Measurements from ENCODE around the gene ABCC5. TPM values are rescaled to one million over a fixed set of nuclear protein-coding genes. Genes with fewer than 3 reads are reported as not detected.

Gene ABCC5
- total and polyA plus RNA-seq, 2 of the 8 experiments (the other 6 are each of a cell fraction or from before 2014, with no cell fraction given): 25.3 to 40.8 TPM

- TF ChIP-seq, protein P1, sequence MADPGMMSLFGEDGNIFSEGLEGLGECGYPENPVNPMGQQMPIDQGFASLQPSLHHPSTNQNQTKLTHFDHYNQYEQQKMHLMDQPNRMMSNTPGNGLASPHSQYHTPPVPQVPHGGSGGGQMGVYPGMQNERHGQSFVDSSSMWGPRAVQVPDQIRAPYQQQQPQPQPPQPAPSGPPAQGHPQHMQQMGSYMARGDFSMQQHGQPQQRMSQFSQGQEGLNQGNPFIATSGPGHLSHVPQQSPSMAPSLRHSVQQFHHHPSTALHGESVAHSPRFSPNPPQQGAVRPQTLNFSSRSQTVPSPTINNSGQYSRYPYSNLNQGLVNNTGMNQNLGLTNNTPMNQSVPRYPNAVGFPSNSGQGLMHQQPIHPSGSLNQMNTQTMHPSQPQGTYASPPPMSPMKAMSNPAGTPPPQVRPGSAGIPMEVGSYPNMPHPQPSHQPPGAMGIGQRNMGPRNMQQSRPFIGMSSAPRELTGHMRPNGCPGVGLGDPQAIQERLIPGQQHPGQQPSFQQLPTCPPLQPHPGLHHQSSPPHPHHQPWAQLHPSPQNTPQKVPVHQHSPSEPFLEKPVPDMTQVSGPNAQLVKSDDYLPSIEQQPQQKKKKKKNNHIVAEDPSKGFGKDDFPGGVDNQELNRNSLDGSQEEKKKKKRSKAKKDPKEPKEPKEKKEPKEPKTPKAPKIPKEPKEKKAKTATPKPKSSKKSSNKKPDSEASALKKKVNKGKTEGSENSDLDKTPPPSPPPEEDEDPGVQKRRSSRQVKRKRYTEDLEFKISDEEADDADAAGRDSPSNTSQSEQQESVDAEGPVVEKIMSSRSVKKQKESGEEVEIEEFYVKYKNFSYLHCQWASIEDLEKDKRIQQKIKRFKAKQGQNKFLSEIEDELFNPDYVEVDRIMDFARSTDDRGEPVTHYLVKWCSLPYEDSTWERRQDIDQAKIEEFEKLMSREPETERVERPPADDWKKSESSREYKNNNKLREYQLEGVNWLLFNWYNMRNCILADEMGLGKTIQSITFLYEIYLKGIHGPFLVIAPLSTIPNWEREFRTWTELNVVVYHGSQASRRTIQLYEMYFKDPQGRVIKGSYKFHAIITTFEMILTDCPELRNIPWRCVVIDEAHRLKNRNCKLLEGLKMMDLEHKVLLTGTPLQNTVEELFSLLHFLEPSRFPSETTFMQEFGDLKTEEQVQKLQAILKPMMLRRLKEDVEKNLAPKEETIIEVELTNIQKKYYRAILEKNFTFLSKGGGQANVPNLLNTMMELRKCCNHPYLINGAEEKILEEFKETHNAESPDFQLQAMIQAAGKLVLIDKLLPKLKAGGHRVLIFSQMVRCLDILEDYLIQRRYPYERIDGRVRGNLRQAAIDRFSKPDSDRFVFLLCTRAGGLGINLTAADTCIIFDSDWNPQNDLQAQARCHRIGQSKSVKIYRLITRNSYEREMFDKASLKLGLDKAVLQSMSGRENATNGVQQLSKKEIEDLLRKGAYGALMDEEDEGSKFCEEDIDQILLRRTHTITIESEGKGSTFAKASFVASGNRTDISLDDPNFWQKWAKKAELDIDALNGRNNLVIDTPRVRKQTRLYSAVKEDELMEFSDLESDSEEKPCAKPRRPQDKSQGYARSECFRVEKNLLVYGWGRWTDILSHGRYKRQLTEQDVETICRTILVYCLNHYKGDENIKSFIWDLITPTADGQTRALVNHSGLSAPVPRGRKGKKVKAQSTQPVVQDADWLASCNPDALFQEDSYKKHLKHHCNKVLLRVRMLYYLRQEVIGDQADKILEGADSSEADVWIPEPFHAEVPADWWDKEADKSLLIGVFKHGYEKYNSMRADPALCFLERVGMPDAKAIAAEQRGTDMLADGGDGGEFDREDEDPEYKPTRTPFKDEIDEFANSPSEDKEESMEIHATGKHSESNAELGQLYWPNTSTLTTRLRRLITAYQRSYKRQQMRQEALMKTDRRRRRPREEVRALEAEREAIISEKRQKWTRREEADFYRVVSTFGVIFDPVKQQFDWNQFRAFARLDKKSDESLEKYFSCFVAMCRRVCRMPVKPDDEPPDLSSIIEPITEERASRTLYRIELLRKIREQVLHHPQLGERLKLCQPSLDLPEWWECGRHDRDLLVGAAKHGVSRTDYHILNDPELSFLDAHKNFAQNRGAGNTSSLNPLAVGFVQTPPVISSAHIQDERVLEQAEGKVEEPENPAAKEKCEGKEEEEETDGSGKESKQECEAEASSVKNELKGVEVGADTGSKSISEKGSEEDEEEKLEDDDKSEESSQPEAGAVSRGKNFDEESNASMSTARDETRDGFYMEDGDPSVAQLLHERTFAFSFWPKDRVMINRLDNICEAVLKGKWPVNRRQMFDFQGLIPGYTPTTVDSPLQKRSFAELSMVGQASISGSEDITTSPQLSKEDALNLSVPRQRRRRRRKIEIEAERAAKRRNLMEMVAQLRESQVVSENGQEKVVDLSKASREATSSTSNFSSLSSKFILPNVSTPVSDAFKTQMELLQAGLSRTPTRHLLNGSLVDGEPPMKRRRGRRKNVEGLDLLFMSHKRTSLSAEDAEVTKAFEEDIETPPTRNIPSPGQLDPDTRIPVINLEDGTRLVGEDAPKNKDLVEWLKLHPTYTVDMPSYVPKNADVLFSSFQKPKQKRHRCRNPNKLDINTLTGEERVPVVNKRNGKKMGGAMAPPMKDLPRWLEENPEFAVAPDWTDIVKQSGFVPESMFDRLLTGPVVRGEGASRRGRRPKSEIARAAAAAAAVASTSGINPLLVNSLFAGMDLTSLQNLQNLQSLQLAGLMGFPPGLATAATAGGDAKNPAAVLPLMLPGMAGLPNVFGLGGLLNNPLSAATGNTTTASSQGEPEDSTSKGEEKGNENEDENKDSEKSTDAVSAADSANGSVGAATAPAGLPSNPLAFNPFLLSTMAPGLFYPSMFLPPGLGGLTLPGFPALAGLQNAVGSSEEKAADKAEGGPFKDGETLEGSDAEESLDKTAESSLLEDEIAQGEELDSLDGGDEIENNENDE (IDR thresholded peaks at IDR 0.05; ENCODE audit: insufficient replicate concordance, low read length): no peak
- no peak for TF ChIP-seq FOSL1 (IDR thresholded peaks at IDR 0.05; ENCODE audit: insufficient read depth, low read depth, low read length)
- no peak for TF ChIP-seq JUN (IDR thresholded peaks at IDR 0.05; ENCODE audit: low read depth, low read length)
- no peak for TF ChIP-seq TCF12 (IDR thresholded peaks at IDR 0.05; ENCODE audit: low read depth, low read length)
- TF ChIP-seq SIRT6 (IDR thresholded peaks at IDR 0.05; ENCODE audit: low read length): no peak
- no peak for TF ChIP-seq SP2 (IDR thresholded peaks at IDR 0.05; ENCODE audit: low read length)
- TF ChIP-seq EGR1 (IDR thresholded peaks at IDR 0.05; ENCODE audit: borderline replicate concordance, low read depth, low read length): no peak
- no peak for TF ChIP-seq ASH2L (IDR thresholded peaks at IDR 0.05; ENCODE audit: low read length)
- no peak for TF ChIP-seq KDM4A (IDR thresholded peaks at IDR 0.05; ENCODE audit: low read depth, low read length, severe bottlenecking)
- no peak for TF ChIP-seq CREB1 (IDR thresholded peaks at IDR 0.05)
- TF ChIP-seq TAF1 (IDR thresholded peaks at IDR 0.05; ENCODE audit: low read depth, low read length): no peak
- no peak for TF ChIP-seq KDM1A (IDR thresholded peaks at IDR 0.05; ENCODE audit: borderline replicate concordance, low read length)
- no peak for TF ChIP-seq EP300 (IDR thresholded peaks at IDR 0.05; ENCODE audit: borderline replicate concordance in 1 of 2, low read depth in 2 of 2, low read length in 2 of 2)
- no peak for TF ChIP-seq POLR2A (IDR thresholded peaks at IDR 0.05; ENCODE audit: control extremely low read depth in 1 of 2, low read depth in 2 of 2, low read length in 2 of 2)
These were observed 99.5 kb downstream of the ABCC5 start (continued) for GRCh38 chr3:183918178-183918577.

Data from H1 (cell line).